OCI-LY3 (cell line): Measurements from ENCODE around the gene TMEM163.

Experiments
- CTCF ChIP-seq: fragments of 200-600, 300-600 bp; sonication (generic); IDR thresholded peaks from 2 replicates; pipeline ENCODE4 v1.5.1; 2014; ENCODE audit warnings: antibody characterized with exemption, low read length, low read depth
- EZH2phosphoT487 ChIP-seq: fragments of 200-600 bp; shearing (Covaris generic); IDR thresholded peaks from 2 replicates; pipeline ENCODE4 v1.6.1; 2018; ENCODE audit warnings: antibody characterized with exemption, mixed run types, low read depth

- TF ChIP-seq CTCF (no peak), EZH2phosphoT487 (no peak)
Measured at GRCh38 chr2:134712736-134713135, 6.1 kb downstream of the TMEM163 start.
